ENCODE measurements around the gene TIRAP. TPM values are rescaled to one million over a fixed set of nuclear protein-coding genes. Genes with fewer than 3 reads are reported as not detected.

TIRAP gene
- total RNA-seq, 1 experiment from 2014 or later: 5.6 TPM

- Mint-ChIP-seq H3K27me3 (ENCODE audit: low read depth) (peaks cover 29% of the 10 kb centered on the region), H3K36me3 (peaks cover 36% of the 10 kb centered on the region), H3K27ac (no peak overlapping the region), H3K4me1 (peaks cover 14% of the 10 kb centered on the region), H3K9me3 (no peaks in the 10 kb centered on the region), H3K4me3 (no peak overlapping the region)
- DNase-seq (ENCODE audit: low spot score) (no peak), ATAC-seq (no peak)
- TF ChIP-seq, protein P1, sequence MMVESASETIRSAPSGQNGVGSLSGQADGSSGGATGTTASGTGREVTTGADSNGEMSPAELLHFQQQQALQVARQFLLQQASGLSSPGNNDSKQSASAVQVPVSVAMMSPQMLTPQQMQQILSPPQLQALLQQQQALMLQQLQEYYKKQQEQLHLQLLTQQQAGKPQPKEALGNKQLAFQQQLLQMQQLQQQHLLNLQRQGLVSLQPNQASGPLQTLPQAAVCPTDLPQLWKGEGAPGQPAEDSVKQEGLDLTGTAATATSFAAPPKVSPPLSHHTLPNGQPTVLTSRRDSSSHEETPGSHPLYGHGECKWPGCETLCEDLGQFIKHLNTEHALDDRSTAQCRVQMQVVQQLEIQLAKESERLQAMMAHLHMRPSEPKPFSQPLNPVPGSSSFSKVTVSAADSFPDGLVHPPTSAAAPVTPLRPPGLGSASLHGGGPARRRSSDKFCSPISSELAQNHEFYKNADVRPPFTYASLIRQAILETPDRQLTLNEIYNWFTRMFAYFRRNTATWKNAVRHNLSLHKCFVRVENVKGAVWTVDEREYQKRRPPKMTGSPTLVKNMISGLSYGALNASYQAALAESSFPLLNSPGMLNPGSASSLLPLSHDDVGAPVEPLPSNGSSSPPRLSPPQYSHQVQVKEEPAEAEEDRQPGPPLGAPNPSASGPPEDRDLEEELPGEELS (CRISPR knock-in tag; IDR thresholded peaks at IDR 0.05): no peak
- TF ChIP-seq ZNF512 (CRISPR knock-in tag; IDR thresholded peaks at IDR 0.05; ENCODE audit: borderline replicate concordance) (no peak), NR1H2 (CRISPR knock-in tag; IDR thresholded peaks at IDR 0.05) (no peak), E2F4 (CRISPR knock-in tag; IDR thresholded peaks at IDR 0.05; ENCODE audit: borderline replicate concordance, low read depth) (no peak), ZNF232 (CRISPR knock-in tag; IDR thresholded peaks at IDR 0.05) (no peak), OVOL2 (CRISPR knock-in tag; IDR thresholded peaks at IDR 0.05; ENCODE audit: borderline replicate concordance) (no peak), ZNF263 (CRISPR knock-in tag; IDR thresholded peaks at IDR 0.05; ENCODE audit: low read depth) (no peak), MYBL2 (CRISPR knock-in tag; IDR thresholded peaks at IDR 0.05) (no peak), ZNF416 (CRISPR knock-in tag; IDR thresholded peaks at IDR 0.05) (no peak), FOXK1 (CRISPR knock-in tag; IDR thresholded peaks at IDR 0.05) (no peak)
- TF ChIP-seq, protein P2, sequence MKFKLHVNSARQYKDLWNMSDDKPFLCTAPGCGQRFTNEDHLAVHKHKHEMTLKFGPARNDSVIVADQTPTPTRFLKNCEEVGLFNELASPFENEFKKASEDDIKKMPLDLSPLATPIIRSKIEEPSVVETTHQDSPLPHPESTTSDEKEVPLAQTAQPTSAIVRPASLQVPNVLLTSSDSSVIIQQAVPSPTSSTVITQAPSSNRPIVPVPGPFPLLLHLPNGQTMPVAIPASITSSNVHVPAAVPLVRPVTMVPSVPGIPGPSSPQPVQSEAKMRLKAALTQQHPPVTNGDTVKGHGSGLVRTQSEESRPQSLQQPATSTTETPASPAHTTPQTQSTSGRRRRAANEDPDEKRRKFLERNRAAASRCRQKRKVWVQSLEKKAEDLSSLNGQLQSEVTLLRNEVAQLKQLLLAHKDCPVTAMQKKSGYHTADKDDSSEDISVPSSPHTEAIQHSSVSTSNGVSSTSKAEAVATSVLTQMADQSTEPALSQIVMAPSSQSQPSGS (CRISPR knock-in tag; IDR thresholded peaks at IDR 0.05; ENCODE audit: borderline replicate concordance, low read depth): no peak
- TF ChIP-seq, protein P3, sequence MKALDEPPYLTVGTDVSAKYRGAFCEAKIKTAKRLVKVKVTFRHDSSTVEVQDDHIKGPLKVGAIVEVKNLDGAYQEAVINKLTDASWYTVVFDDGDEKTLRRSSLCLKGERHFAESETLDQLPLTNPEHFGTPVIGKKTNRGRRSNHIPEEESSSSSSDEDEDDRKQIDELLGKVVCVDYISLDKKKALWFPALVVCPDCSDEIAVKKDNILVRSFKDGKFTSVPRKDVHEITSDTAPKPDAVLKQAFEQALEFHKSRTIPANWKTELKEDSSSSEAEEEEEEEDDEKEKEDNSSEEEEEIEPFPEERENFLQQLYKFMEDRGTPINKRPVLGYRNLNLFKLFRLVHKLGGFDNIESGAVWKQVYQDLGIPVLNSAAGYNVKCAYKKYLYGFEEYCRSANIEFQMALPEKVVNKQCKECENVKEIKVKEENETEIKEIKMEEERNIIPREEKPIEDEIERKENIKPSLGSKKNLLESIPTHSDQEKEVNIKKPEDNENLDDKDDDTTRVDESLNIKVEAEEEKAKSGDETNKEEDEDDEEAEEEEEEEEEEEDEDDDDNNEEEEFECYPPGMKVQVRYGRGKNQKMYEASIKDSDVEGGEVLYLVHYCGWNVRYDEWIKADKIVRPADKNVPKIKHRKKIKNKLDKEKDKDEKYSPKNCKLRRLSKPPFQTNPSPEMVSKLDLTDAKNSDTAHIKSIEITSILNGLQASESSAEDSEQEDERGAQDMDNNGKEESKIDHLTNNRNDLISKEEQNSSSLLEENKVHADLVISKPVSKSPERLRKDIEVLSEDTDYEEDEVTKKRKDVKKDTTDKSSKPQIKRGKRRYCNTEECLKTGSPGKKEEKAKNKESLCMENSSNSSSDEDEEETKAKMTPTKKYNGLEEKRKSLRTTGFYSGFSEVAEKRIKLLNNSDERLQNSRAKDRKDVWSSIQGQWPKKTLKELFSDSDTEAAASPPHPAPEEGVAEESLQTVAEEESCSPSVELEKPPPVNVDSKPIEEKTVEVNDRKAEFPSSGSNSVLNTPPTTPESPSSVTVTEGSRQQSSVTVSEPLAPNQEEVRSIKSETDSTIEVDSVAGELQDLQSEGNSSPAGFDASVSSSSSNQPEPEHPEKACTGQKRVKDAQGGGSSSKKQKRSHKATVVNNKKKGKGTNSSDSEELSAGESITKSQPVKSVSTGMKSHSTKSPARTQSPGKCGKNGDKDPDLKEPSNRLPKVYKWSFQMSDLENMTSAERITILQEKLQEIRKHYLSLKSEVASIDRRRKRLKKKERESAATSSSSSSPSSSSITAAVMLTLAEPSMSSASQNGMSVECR (CRISPR knock-in tag; IDR thresholded peaks at IDR 0.05; ENCODE audit: borderline replicate concordance): no peak
- ChIA-PET CTCF (no interaction called here), POLR2A (interaction anchor here (1.0 kb wide), 1 partner anchor 10 kb away, joined by 4 read pairs; the partner anchor contains the start of gene FOXRED1)
These were observed 3.7 kb upstream of the TIRAP start for GRCh38 chr11:126279191-126279590.

DNA sequence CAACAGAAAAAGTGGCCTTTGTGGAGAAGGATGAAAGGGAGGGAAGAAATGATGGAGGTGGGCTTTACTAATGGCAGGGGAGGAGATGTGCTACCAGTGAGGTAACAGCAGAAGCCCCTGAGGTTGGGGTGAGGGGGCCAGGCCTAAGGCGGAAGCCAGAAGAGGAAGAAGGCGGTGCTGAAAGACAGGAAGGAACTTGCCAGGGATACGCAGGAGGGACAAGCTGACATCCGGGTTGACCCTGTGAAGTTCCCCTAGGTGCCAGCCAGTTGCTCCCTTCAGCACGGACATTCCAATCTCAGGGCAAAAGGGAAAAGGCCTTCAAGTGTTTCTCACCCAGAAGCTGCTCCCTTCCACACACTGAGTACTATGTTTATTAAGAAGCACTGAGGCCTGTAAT is 2.3 kb upstream of the TIRAP start:
- ChIA-PET POLR2A (interaction anchor here (1.2 kb wide), 1 partner anchor 12 kb away, joined by 4 read pairs; the partner anchor contains the start of genes FOXRED1 and SRPRA), CTCF (no interaction called here)
- DNase-seq (ENCODE audit: low spot score) (no peak), ATAC-seq (no peak)
- H3K4me1 Mint-ChIP-seq: peaks cover 14% of the 10 kb centered on the region
- H3K4me3 Mint-ChIP-seq: no peak overlapping the region
- H3K27ac Mint-ChIP-seq: no peak overlapping the region
- H3K9me3 Mint-ChIP-seq: no peaks in the 10 kb centered on the region
- peaks cover 22% of the 10 kb centered on the region for H3K36me3 Mint-ChIP-seq
- H3K27me3 Mint-ChIP-seq (ENCODE audit: low read depth): peaks cover 30% of the 10 kb centered on the region
- TF ChIP-seq TP53 (CRISPR knock-in tag; IDR thresholded peaks at IDR 0.05): no peak
- TF ChIP-seq JUN (CRISPR knock-in tag; IDR thresholded peaks at IDR 0.05): no peak
- TF ChIP-seq, protein P4, sequence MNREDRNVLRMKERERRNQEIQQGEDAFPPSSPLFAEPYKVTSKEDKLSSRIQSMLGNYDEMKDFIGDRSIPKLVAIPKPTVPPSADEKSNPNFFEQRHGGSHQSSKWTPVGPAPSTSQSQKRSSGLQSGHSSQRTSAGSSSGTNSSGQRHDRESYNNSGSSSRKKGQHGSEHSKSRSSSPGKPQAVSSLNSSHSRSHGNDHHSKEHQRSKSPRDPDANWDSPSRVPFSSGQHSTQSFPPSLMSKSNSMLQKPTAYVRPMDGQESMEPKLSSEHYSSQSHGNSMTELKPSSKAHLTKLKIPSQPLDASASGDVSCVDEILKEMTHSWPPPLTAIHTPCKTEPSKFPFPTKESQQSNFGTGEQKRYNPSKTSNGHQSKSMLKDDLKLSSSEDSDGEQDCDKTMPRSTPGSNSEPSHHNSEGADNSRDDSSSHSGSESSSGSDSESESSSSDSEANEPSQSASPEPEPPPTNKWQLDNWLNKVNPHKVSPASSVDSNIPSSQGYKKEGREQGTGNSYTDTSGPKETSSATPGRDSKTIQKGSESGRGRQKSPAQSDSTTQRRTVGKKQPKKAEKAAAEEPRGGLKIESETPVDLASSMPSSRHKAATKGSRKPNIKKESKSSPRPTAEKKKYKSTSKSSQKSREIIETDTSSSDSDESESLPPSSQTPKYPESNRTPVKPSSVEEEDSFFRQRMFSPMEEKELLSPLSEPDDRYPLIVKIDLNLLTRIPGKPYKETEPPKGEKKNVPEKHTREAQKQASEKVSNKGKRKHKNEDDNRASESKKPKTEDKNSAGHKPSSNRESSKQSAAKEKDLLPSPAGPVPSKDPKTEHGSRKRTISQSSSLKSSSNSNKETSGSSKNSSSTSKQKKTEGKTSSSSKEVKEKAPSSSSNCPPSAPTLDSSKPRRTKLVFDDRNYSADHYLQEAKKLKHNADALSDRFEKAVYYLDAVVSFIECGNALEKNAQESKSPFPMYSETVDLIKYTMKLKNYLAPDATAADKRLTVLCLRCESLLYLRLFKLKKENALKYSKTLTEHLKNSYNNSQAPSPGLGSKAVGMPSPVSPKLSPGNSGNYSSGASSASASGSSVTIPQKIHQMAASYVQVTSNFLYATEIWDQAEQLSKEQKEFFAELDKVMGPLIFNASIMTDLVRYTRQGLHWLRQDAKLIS (CRISPR knock-in tag; IDR thresholded peaks at IDR 0.05; ENCODE audit: borderline replicate concordance): no peak
- no peak for TF ChIP-seq JAZF1 (CRISPR knock-in tag; IDR thresholded peaks at IDR 0.05)
- TF ChIP-seq GABPB1 (CRISPR knock-in tag; IDR thresholded peaks at IDR 0.05): no peak
- TF ChIP-seq CREM (CRISPR knock-in tag; IDR thresholded peaks at IDR 0.05): no peak
- no peak for TF ChIP-seq TCF7 (CRISPR knock-in tag; IDR thresholded peaks at IDR 0.05; ENCODE audit: low read depth)
- no peak for TF ChIP-seq SMAD4 (CRISPR knock-in tag; IDR thresholded peaks at IDR 0.05)
- no peak for TF ChIP-seq GTF2I (CRISPR knock-in tag; conservative IDR thresholded peaks at IDR 0.05)

Measured in WTC11 (cell line).